ENCODE data around the gene DPY30.
"Not testable (repeated sequence)": the region's sequence is repeated elsewhere in the genome, so short reads cannot be mapped to it uniquely, and the experiment has no call there.

The DPY30 gene

GRCh38 chr2:32039447-32040219 is at the start of gene DPY30:
DPY30 (minus strand) TSS chr2:32039805; CDS start chr2:32039456, 349 bp downstream.
- peak; percentile 87 for DNase-seq

GRCh38 chr2:32074134-32074506 is 34.5 kb upstream of the DPY30 start:
- DNase-seq, result no peak

GRCh38 chr2:32067549-32067948 is 27.9 kb upstream of the DPY30 start:
- no peak for DNase-seq

GRCh38 chr2:32064713-32065112 is 25.1 kb upstream of the DPY30 start:
- no peak for DNase-seq

GRCh38 chr2:32064021-32064601 is 24.5 kb upstream of the DPY30 start:
- no peak for DNase-seq

- DNase-seq, result peak; percentile 95
These were observed 23.9 kb upstream of the DPY30 start, which contains the start of gene SPAST for GRCh38 chr2:32063310-32064020. SPAST (plus strand) TSS chr2:32063556; CDS start chr2:32063832, 276 bp downstream.

- DNase-seq, result no peak
These were observed 22.6 kb upstream of the DPY30 start for GRCh38 chr2:32061973-32062861.

GRCh38 chr2:32061430-32061829 is 21.8 kb upstream of the DPY30 start:
- DNase-seq, result no peak

GRCh38 chr2:32060266-32060665 is 20.7 kb upstream of the DPY30 start:
- no peak for DNase-seq

- no peak for DNase-seq
These were observed 18.5 kb upstream of the DPY30 start for GRCh38 chr2:32058130-32058529.

GRCh38 chr2:32054583-32054982 is 15.0 kb upstream of the DPY30 start:
- DNase-seq, result not testable (repeated sequence)

GRCh38 chr2:32051836-32052439 is 12.3 kb upstream of the DPY30 start:
- DNase-seq, result no peak

GRCh38 chr2:32043561-32043960 is 4.0 kb upstream of the DPY30 start:
- no peak for DNase-seq

GRCh38 chr2:32034198-32034887 is 5.3 kb downstream of the DPY30 start:
- DNase-seq, result not testable (repeated sequence)

GRCh38 chr2:32018789-32019482 is 20.7 kb downstream of the DPY30 start:
- not testable (repeated sequence) for DNase-seq

GRCh38 chr2:32012872-32013271 is 26.7 kb downstream of the DPY30 start:
- DNase-seq, result no peak

- no peak for DNase-seq
These were observed 28.1 kb downstream of the DPY30 start for GRCh38 chr2:32011485-32011960.

- peak; percentile 92 for DNase-seq
These were observed 28.7 kb downstream of the DPY30 start, which contains the start of gene MEMO1 for GRCh38 chr2:32010670-32011484. MEMO1 (minus strand) TSS chr2:32011008; CDS start chr2:32010247, 761 bp downstream.

- DNase-seq, result not testable (repeated sequence)
These were observed 29.3 kb downstream of the DPY30 start for GRCh38 chr2:32010280-32010669.
